Measurements from ENCODE around the gene ERCC6L.
A peak's percentile ranks its signal among the peaks of the same experiment; 100 is the strongest.
"Not testable (repeated sequence)": the region's sequence is repeated elsewhere in the genome, so short reads cannot be mapped to it uniquely, and the experiment has no call there.

ERCC6L gene

GRCh38 chrX:72245461-72246089, 6.7 kb upstream of the ERCC6L start:
- peak; percentile 40 to 67 for DNase-seq

GRCh38 chrX:72243472-72243871, 4.6 kb upstream of the ERCC6L start:
- DNase-seq, result no peak

- no peak for DNase-seq
These were observed 2.1 kb upstream of the ERCC6L start for GRCh38 chrX:72240976-72241375.

GRCh38 chrX:72238183-72238582, 644 bp downstream of the ERCC6L start:
- DNase-seq, result no peak

- DNase-seq, result no peak
These were observed 2.0 kb downstream of the ERCC6L start for GRCh38 chrX:72236841-72237240.

GRCh38 chrX:72230290-72230689, 8.5 kb downstream of the ERCC6L start:
- DNase-seq, result no peak

- DNase-seq, result not testable (repeated sequence)
These were observed 18.5 kb downstream of the ERCC6L start for GRCh38 chrX:72220375-72220774.

GRCh38 chrX:72216973-72217372, 21.9 kb downstream of the ERCC6L start:
- DNase-seq, result no peak

GRCh38 chrX:72208126-72208800, 30.6 kb downstream of the ERCC6L start:
- no peak for DNase-seq

- DNase-seq, result no peak
These were observed 31.5 kb downstream of the ERCC6L start for GRCh38 chrX:72207366-72207765.

- DNase-seq, result no peak
These were observed 33.1 kb downstream of the ERCC6L start for GRCh38 chrX:72205706-72206105.

- no peak for DNase-seq
These were observed 35.4 kb downstream of the ERCC6L start for GRCh38 chrX:72203421-72203820.

GRCh38 chrX:72202792-72203401, 35.9 kb downstream of the ERCC6L start:
- DNase-seq, result no peak

GRCh38 chrX:72201836-72202536, 36.8 kb downstream of the ERCC6L start:
- DNase-seq, result no peak

GRCh38 chrX:72182924-72183323, 55.9 kb downstream of the ERCC6L start:
- DNase-seq, result no peak

- peak; percentile 89 to 95 for DNase-seq
These were observed 57.4 kb downstream of the ERCC6L start, which contains the start of gene PIN4 for GRCh38 chrX:72181178-72182125. Gene PIN4, plus strand, starts transcription at chrX:72181757. Its CDS starts 29 bp downstream, at chrX:72181786.

- no peak for DNase-seq
These were observed 58.3 kb downstream of the ERCC6L start for GRCh38 chrX:72180539-72180938.

GRCh38 chrX:72176981-72177380, 61.8 kb downstream of the ERCC6L start:
- DNase-seq, result no peak

GRCh38 chrX:72176289-72176688, 62.5 kb downstream of the ERCC6L start:
- DNase-seq, result not testable (repeated sequence)

GRCh38 chrX:72169008-72169728, 69.7 kb downstream of the ERCC6L start:
- no peak for DNase-seq

GRCh38 chrX:72165551-72165950, 73.3 kb downstream of the ERCC6L start:
- no peak for DNase-seq

- DNase-seq, result no peak
These were observed 79.1 kb downstream of the ERCC6L start for GRCh38 chrX:72159769-72160168.

Measured in NCI-H446 (cell line).